Kidney (tissue), 14 donors: ENCODE measurements around the gene PDE10A. TPM values are rescaled to one million over a fixed set of nuclear protein-coding genes. Genes with fewer than 3 reads are reported as not detected.
"Not testable (repeated sequence)": the region's sequence is repeated elsewhere in the genome, so short reads cannot be mapped to it uniquely, and the experiment has no call there.

ENCODE experiments used
- DNase-seq, 5 donors: peaks; one replicate each; pipeline ENCODE4 v3.0.0-alpha.2; 2013 to 2020
- FAIRE-seq: peaks from 2 replicates; lab custom pipeline; 2012; peaks lifted over from hg19 to GRCh38; lab: Jason Lieb, UNC
- H3K27ac ChIP-seq, 2 donors: one replicate each; pipeline ENCODE4 v1.7.0; 2013; ENCODE audit warnings: low read depth in 2 of 2, low read length in 2 of 2, inconsistent platforms in 1 of 2
- H3K27me3 ChIP-seq: one replicate; pipeline ENCODE4 v1.7.1; 2013; ENCODE audit warnings: low read length, inconsistent platforms; ENCODE audit not compliant: control insufficient read depth, insufficient read depth
- H3K36me3 ChIP-seq, 3 donors: one replicate each; pipeline versions ENCODE4 v1.7.0 to v1.7.1; 2013; ENCODE audit warnings: low read length in 3 of 3, control low read depth in 1 of 3, inconsistent platforms in 1 of 3; ENCODE audit not compliant: insufficient read depth in 3 of 3, control insufficient read depth in 2 of 3
- H3K4me1 ChIP-seq, 3 donors: one replicate each; pipeline versions ENCODE4 v1.7.0 to v1.7.1; 2013; ENCODE audit warnings: low read length in 3 of 3, inconsistent platforms in 1 of 3, low read depth in 1 of 3; ENCODE audit not compliant: control insufficient read depth in 2 of 3, insufficient read depth in 2 of 3
- H3K4me3 ChIP-seq, 3 donors: one replicate each; pipeline versions ENCODE4 v1.7.0 to v1.8.1; 2013; ENCODE audit warnings: low read length in 3 of 3, control low read depth in 1 of 3, inconsistent platforms in 1 of 3
- H3K9ac ChIP-seq, 3 donors: one replicate each; pipeline versions ENCODE4 v1.7.0 to v1.7.1; 2013; ENCODE audit warnings: low read length in 3 of 3, control low read depth in 1 of 3, inconsistent platforms in 1 of 3
- H3K9me3 ChIP-seq, 3 donors: one replicate each; pipeline versions ENCODE4 v1.7.0 to v1.7.1; 2013; ENCODE audit warnings: low read length in 3 of 3, control low read depth in 1 of 3, inconsistent platforms in 1 of 3; ENCODE audit not compliant: control insufficient read depth in 2 of 3, insufficient read depth in 1 of 3
- intact Hi-C: fragments of 100-400 bp; cut with DNase I; formaldehyde crosslinking; loops from one replicate; pipeline ENCODE4 v1.11.1; 2022
- polyA plus RNA-seq: library from polyadenylated mRNA; stranded (reverse); fragments of 350-450 nt; fragmentation: Illumina TruSeq; extraction: RNeasy Lipid Tissue Mini Kit (QIAGEN cat#74804); gene quantifications from one replicate; pipeline ENCODE4 v1.2.3, GENCODE V29; 2014; ENCODE audit warnings: low read depth, low replicate concordance; ENCODE audit not compliant: insufficient read depth
- total RNA-seq: library from RNA; stranded (reverse); fragmentation: NEBNext Ultra II Directional; extraction: Animal tissue kit (Norgen Biotek cat#: 25700); gene quantifications from one replicate; pipeline ENCODE4 v1.2.1, GENCODE V29; 2021
- TF ChIP-seq, protein P1 (sequence below): IDR thresholded peaks from 3 replicates; pipeline ENCODE4 v1.5.1; 2012; ENCODE audit warnings: mild to moderate bottlenecking, moderate library complexity, borderline replicate concordance; ENCODE audit not compliant: insufficient read depth; ENCODE audit errors: extremely low read depth
- donor health status: control.
- donor health status: control.
- donor health status: control.
- donor health status: control.
- donor health status: control.
- donor health status: DM: yes; HTN: yes; CAD: no.
- donor health status: Normal renal cell carcinoma (clear cell type).

PDE10A gene
- total and polyA plus RNA-seq, 2 donors from 2014 or later, result 4.8 to 23.1 TPM

- H3K27me3 ChIP-seq, result no peaks in the 10 kb centered on the region
- no peaks in the 10 kb centered on the region for H3K4me1 ChIP-seq
- no peaks in the 10 kb centered on the region for H3K9me3 ChIP-seq
- no peaks in the 10 kb centered on the region for H3K36me3 ChIP-seq
- intact Hi-C loops, result no loop called here
- FAIRE-seq (no peak), DNase-seq (peak in 4 of 5 donors; percentile 68 to 81 (median 74))
- H3K4me3 ChIP-seq, result no peak overlapping the region
- no peak overlapping the region for H3K9ac ChIP-seq
- TF ChIP-seq, protein P1, sequence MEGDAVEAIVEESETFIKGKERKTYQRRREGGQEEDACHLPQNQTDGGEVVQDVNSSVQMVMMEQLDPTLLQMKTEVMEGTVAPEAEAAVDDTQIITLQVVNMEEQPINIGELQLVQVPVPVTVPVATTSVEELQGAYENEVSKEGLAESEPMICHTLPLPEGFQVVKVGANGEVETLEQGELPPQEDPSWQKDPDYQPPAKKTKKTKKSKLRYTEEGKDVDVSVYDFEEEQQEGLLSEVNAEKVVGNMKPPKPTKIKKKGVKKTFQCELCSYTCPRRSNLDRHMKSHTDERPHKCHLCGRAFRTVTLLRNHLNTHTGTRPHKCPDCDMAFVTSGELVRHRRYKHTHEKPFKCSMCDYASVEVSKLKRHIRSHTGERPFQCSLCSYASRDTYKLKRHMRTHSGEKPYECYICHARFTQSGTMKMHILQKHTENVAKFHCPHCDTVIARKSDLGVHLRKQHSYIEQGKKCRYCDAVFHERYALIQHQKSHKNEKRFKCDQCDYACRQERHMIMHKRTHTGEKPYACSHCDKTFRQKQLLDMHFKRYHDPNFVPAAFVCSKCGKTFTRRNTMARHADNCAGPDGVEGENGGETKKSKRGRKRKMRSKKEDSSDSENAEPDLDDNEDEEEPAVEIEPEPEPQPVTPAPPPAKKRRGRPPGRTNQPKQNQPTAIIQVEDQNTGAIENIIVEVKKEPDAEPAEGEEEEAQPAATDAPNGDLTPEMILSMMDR, result no peak
- no peak overlapping the region for H3K27ac ChIP-seq
Observed at GRCh38 chr6:165626711-165627110, 36.3 kb downstream of the PDE10A start.

DNA sequence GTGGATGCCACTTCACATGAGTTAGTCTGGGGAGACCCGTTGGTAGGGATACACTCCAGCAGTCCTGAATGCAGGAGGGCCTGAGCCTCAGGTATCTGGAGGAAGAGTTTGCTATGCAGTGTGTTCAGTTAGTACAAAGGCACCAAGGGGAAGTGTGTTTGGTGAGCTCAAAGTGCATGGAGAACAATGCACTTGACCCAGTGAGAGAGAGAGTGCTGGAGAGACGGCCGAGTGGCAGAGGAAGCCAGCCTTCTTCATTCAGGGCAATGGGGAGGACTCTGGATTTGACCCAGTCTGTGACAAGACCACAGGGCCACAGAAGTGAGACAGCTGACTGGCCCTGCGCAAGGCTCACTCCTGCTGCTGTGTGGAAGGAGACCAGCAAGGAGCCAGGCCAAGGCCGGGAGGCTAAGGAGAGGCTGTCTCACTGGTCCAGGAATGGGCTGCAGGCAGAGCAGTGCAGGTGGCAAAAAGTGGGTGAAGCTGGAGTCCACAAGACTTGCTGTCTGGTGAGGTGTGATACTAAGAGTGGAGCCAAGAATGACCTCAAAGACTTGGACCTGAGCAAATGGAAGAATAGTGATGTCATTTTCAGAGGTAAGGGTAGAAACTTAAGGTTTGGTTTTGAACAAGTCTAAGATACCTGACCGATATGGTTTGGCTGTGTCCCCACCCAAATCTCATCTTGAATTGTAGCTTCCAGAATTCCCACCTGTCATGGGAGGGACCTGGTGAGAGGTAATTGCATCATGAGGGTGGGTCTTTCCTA, 38.0 kb downstream of the PDE10A start:
- TF ChIP-seq, protein P1, result no peak
- no peak overlapping the region for H3K27ac ChIP-seq
- no peaks in the 10 kb centered on the region for H3K36me3 ChIP-seq
- no peaks in the 10 kb centered on the region for H3K27me3 ChIP-seq
- H3K9me3 ChIP-seq, result no peaks in the 10 kb centered on the region
- intact Hi-C loops, result no loop called here
- no peak for FAIRE-seq
- no peak for DNase-seq
- no peaks in the 10 kb centered on the region for H3K4me1 ChIP-seq
- no peak overlapping the region for H3K4me3 ChIP-seq
- H3K9ac ChIP-seq, result no peak overlapping the region

- peak in 1 of 5 donors; percentile 12 for DNase-seq
- H3K36me3 ChIP-seq, result no peaks in the 10 kb centered on the region
- no peak overlapping the region for H3K27ac ChIP-seq
- no peaks in the 10 kb centered on the region for H3K9me3 ChIP-seq
- H3K4me1 ChIP-seq, result no peaks in the 10 kb centered on the region
- no peaks in the 10 kb centered on the region for H3K27me3 ChIP-seq
- no peak overlapping the region for H3K4me3 ChIP-seq
- FAIRE-seq, result no peak
- intact Hi-C loops, result no loop called here
- TF ChIP-seq, protein P1, result no peak
- no peak overlapping the region for H3K9ac ChIP-seq
Observed at GRCh38 chr6:165621940-165622339, 41.1 kb downstream of the PDE10A start.

GRCh38 chr6:165618891-165619290, 44.1 kb downstream of the PDE10A start:
- FAIRE-seq, intact Hi-C loops, H3K9ac ChIP-seq, H3K9me3 ChIP-seq, H3K27ac ChIP-seq, H3K4me1 ChIP-seq, H3K36me3 ChIP-seq, H3K27me3 ChIP-seq, H3K4me3 ChIP-seq, DNase-seq: not testable (repeated sequence)
